HG02588 (cell line): Measurements from ENCODE around the gene CTSE.

Experiments
- ATAC-seq: cut with Tn5 transposase; IDR thresholded peaks from one replicate; pipeline ENCODE4 v1.9.1; 2021; ENCODE audit warnings: mild to moderate bottlenecking, moderate library complexity; ENCODE audit not compliant: unreplicated experiment

Gene CTSE

GRCh38 chr1:205973377-205974232, 50.1 kb downstream of the CTSE start:
- no peak for ATAC-seq

GRCh38 chr1:205972491-205973168, 51.1 kb downstream of the CTSE start:
- no peak for ATAC-seq

- ATAC-seq: no peak
Measured at GRCh38 chr1:205972081-205972480, 51.6 kb downstream of the CTSE start.

- ATAC-seq: no peak
Measured at GRCh38 chr1:205971082-205971481, 52.6 kb downstream of the CTSE start.

GRCh38 chr1:205970486-205970885, 53.2 kb downstream of the CTSE start:
- ATAC-seq: no peak

- no peak for ATAC-seq
Measured at GRCh38 chr1:205969229-205969628, 54.5 kb downstream of the CTSE start.

GRCh38 chr1:205967554-205968335, 56.0 kb downstream of the CTSE start:
- no peak for ATAC-seq

GRCh38 chr1:205965036-205965884, 58.4 kb downstream of the CTSE start:
- no peak for ATAC-seq

GRCh38 chr1:205963352-205964155, 60.1 kb downstream of the CTSE start:
- no peak for ATAC-seq

GRCh38 chr1:205962821-205963221, 60.9 kb downstream of the CTSE start:
- ATAC-seq: no peak

GRCh38 chr1:205961991-205962820, 61.5 kb downstream of the CTSE start:
- ATAC-seq: no peak

- peak; percentile 57 for ATAC-seq
Measured at GRCh38 chr1:205961405-205961804, 62.3 kb downstream of the CTSE start.

- no peak for ATAC-seq
Measured at GRCh38 chr1:205959789-205960188, 63.9 kb downstream of the CTSE start.
